SK-MEL-5 (cell line): Measurements from ENCODE around the gene CSH1. TPM values are rescaled to one million over a fixed set of nuclear protein-coding genes. Genes with fewer than 3 reads are reported as not detected.

Experiments
- DNase-seq: peaks from one replicate; pipeline ENCODE4 v3.0.0-alpha.2; 2016; ENCODE audit warnings: low read depth, low spot score
- in situ Hi-C: cut with HindIII; loops from 2 replicates; pipeline ENCODE4 v1.10.0; 2016; ENCODE audit warnings: low sequenced_read_pairs, high pct_unique_total_duplicates, low pct_unique_long_range_greater_than_20kb
- small RNA-seq, 2 experiments: library from RNA; depleted of rRNA; stranded (forward); fragments of <200 nt; gene quantifications; one replicate each; pipeline ENCODE3, GENCODE V24; 2014
- total RNA-seq: library from RNA; depleted of rRNA; stranded (reverse); fragments of >200 nt; shearing (Covaris generic); gene quantifications from 2 replicates; pipeline ENCODE4 v1.2.3, GENCODE V29; 2014; rRNA removed

The CSH1 gene
- total RNA-seq, 1 experiment from 2014 or later: not detected

DNA sequence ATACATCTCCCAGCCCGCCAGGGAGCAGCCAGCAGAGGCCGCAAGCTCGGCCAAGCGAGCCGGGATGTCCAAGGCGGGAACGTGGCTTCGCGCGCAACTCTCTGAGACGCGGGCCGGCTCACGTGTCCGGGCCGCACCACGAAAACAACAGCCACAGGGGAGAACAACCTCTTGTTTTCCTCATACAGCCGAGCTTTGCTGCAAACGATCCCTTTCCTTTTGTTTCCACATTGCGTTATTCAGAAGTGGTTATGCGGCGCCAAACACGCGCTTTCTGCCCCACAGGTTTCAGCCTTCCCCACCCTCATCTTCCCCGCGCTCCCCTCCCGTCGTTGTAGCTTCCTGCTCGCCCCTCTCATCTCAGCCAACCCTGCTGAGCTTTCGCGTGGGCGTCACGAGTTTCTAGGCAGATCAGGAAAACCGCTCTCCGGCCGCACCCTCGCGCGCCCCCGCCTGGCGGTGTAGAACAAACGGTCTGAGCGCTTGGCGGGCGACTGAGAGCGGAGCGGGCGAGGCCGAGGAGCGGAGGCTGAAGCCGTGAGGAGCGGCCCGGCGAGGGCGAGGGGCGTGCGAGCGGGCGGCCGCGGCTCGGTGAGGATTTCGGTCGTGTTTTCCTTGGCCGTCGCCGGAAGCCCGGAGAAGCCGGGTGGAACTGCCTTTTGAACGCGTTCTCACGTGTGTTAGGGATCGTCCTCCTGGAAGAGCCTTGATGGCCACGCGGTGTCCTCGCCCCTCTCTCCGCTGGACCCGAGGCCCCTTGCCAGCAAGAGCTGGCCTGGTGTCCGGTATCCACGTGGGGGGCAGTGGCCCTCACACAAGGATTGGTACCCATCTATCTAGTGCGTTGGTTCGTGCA is 47.3 kb downstream of the CSH1 start:
- in situ Hi-C loops: no loop called here
- DNase-seq: peak; percentile 97

GRCh38 chr17:63847525-63848249 is 48.7 kb downstream of the CSH1 start:
- DNase-seq: no peak
- in situ Hi-C loops: no loop called here

GRCh38 chr17:63845509-63845908 is 50.9 kb downstream of the CSH1 start:
- in situ Hi-C loops: no loop called here
- no peak for DNase-seq

Small RNAs within 50 kb of the gene (small RNA-seq; reads per million reads assigned to genes)
- gene AC040958.1 (0 reads per million in 2 experiments), gene AC127029.1 (0 reads per million in 2 experiments), gene GH1 (0 reads per million in 2 experiments)

Other genes with a start within 250 kb of the CSH1 start
- 12.0 and 18.6 TPM in 2 replicates for gene LIMD2, start 196.4 kb downstream of the CSH1 start, total RNA-seq
- gene STRADA, start 154.8 kb downstream of the CSH1 start, total RNA-seq: 11.9 and 14.6 TPM in 2 replicates
- 105 and 109 TPM in 2 replicates for gene CCDC47, start 123.0 kb downstream of the CSH1 start, total RNA-seq
- gene DDX42, start 122.4 kb downstream of the CSH1 start, total RNA-seq: 56.8 and 60.2 TPM in 2 replicates
- 21.8 and 30.8 TPM in 2 replicates for gene PSMC5, start 69.1 kb downstream of the CSH1 start, total RNA-seq
- 42.4 and 51.6 TPM in 2 replicates for gene FTSJ3, start 68.9 kb downstream of the CSH1 start, total RNA-seq
- gene SMARCD2, start 53.9 kb downstream of the CSH1 start, total RNA-seq: 146 and 160 TPM in 2 replicates
- not detected in 2 replicates for gene CSH2, start 22.9 kb downstream of the CSH1 start, total RNA-seq
- not detected in 2 replicates for gene GH2, start 14.6 kb downstream of the CSH1 start, total RNA-seq
- not detected in 2 replicates for gene CSHL1, start 14.7 kb upstream of the CSH1 start, total RNA-seq
- gene GH1, start 22.3 kb upstream of the CSH1 start, total RNA-seq: not detected in 2 replicates
- 2.2 and 3.1 TPM in 2 replicates for gene CD79B, start 35.8 kb upstream of the CSH1 start, total RNA-seq
- gene SCN4A, start 76.3 kb upstream of the CSH1 start, total RNA-seq: not detected in 2 replicates
- gene PRR29, start 101.8 kb upstream of the CSH1 start, total RNA-seq: 0.13 TPM in 1 of 2 replicates, not detected in the other
- 0.71 TPM in 1 of 2 replicates, not detected in the other for gene ICAM2, start 124.1 kb upstream of the CSH1 start, total RNA-seq
- 6.2 and 7.2 TPM in 2 replicates for gene ERN1, start 233.6 kb upstream of the CSH1 start, total RNA-seq